T-helper 2 cell treated with Interferon-gamma antibody and Interleukin-4, amounts not matched to agents 5 μg/mL and 100 μg/mL, for 36 hours (primary cell): ENCODE data around the gene MPDZ.

Experiments used
- DNase-seq: peaks from one replicate; pipeline ENCODE4 v3.0.0; 2021; ENCODE audit warnings: low spot score
- H3K27ac Mint-ChIP-seq: one replicate; pipeline ENCODE4 v1.8.0; 2021; ENCODE audit warnings: mild to moderate bottlenecking, mixed read lengths
- H3K27me3 Mint-ChIP-seq: one replicate; pipeline ENCODE4 v1.8.0; 2021; ENCODE audit warnings: low read depth, mixed read lengths
- H3K36me3 Mint-ChIP-seq: one replicate; pipeline ENCODE4 v1.8.0; 2021; ENCODE audit warnings: low read depth, mixed read lengths
- H3K4me1 Mint-ChIP-seq: one replicate; pipeline ENCODE4 v1.8.0; 2021; ENCODE audit warnings: low read depth, mixed read lengths
- H3K4me3 Mint-ChIP-seq: one replicate; pipeline ENCODE4 v1.8.0; 2022; ENCODE audit warnings: mild to moderate bottlenecking, moderate library complexity, mixed read lengths
- H3K9me3 Mint-ChIP-seq: one replicate; pipeline ENCODE4 v1.8.0; 2021; ENCODE audit warnings: mixed read lengths

The MPDZ gene

GRCh38 chr9:13279284-13280141 is at the start of gene MPDZ:
Gene MPDZ (minus strand): TSS chr9:13279692. CDS start chr9:13250315, 29,377 bp downstream.
- no peaks in the 10 kb centered on the region for H3K9me3 Mint-ChIP-seq
- no peak within 1 kb of the TSS for H3K4me3 Mint-ChIP-seq
- no peaks in the 10 kb centered on the region for H3K4me1 Mint-ChIP-seq
- no peak for DNase-seq
- H3K27me3 Mint-ChIP-seq, result peaks cover 10% of the 10 kb centered on the region
- H3K27ac Mint-ChIP-seq, result no peak within 1 kb of the TSS
- no peaks in the 10 kb centered on the region for H3K36me3 Mint-ChIP-seq

- no peak for DNase-seq
- H3K4me1 Mint-ChIP-seq, result no peaks in the 10 kb centered on the region
Observed at GRCh38 chr9:13324988-13325387, 45.5 kb upstream of the MPDZ start.

GRCh38 chr9:13322828-13323550 is 43.5 kb upstream of the MPDZ start:
- H3K27ac Mint-ChIP-seq, result no peak overlapping the region
- H3K9me3 Mint-ChIP-seq, result peaks cover 29% of the 10 kb centered on the region
- no peak overlapping the region for H3K4me3 Mint-ChIP-seq
- H3K4me1 Mint-ChIP-seq, result no peaks in the 10 kb centered on the region
- H3K36me3 Mint-ChIP-seq, result no peaks in the 10 kb centered on the region
- no peaks in the 10 kb centered on the region for H3K27me3 Mint-ChIP-seq
- no peak for DNase-seq

More at GRCh38 chr9:13324988-13325387, 45.5 kb upstream of the MPDZ start:
- peaks cover 14% of the 10 kb centered on the region for H3K9me3 Mint-ChIP-seq
- H3K27ac Mint-ChIP-seq, result no peak overlapping the region
- no peaks in the 10 kb centered on the region for H3K27me3 Mint-ChIP-seq
- no peaks in the 10 kb centered on the region for H3K36me3 Mint-ChIP-seq
- H3K4me3 Mint-ChIP-seq, result no peak overlapping the region

- Mint-ChIP-seq H3K4me1 (no peaks in the 10 kb centered on the region), H3K9me3 (peaks cover 32% of the 10 kb centered on the region), H3K36me3 (no peaks in the 10 kb centered on the region), H3K27ac (no peak overlapping the region), H3K27me3 (no peaks in the 10 kb centered on the region), H3K4me3 (no peak overlapping the region)
- DNase-seq, result no peak
Observed at GRCh38 chr9:13318027-13318426, 38.5 kb upstream of the MPDZ start.

GRCh38 chr9:13296972-13297371 is 17.5 kb upstream of the MPDZ start:
- Mint-ChIP-seq H3K27ac (no peak overlapping the region), H3K36me3 (no peaks in the 10 kb centered on the region), H3K9me3 (peaks cover 18% of the 10 kb centered on the region), H3K4me3 (no peak overlapping the region), H3K27me3 (no peaks in the 10 kb centered on the region), H3K4me1 (no peaks in the 10 kb centered on the region)
- DNase-seq, result no peak

GRCh38 chr9:13295556-13295955 is 16.1 kb upstream of the MPDZ start:
- H3K4me3 Mint-ChIP-seq, result no peak overlapping the region
- H3K9me3 Mint-ChIP-seq, result peaks cover 15% of the 10 kb centered on the region
- no peak overlapping the region for H3K27ac Mint-ChIP-seq
- DNase-seq, result no peak
- H3K4me1 Mint-ChIP-seq, result no peaks in the 10 kb centered on the region
- no peaks in the 10 kb centered on the region for H3K27me3 Mint-ChIP-seq
- no peaks in the 10 kb centered on the region for H3K36me3 Mint-ChIP-seq

DNA sequence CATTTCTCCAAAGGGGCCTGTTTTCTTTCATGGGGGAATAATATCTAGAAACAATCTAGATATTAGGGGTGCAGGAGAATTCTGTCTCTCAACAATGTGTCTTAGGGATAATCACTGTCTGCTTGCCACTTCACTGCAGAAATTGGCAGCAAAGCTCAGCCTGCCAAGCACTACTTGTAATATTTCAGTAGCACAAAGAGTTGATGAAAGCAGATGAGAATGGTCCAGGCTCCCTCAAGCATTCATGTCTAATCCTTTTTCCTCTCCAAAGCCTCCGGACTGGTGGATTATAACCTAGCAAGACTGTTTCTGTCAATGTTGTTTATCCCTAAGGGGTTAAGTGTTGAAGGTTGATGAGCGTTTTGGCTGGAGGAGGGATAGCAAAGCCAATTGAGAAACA is 13.3 kb upstream of the MPDZ start:
- H3K9me3 Mint-ChIP-seq, result peaks cover 21% of the 10 kb centered on the region
- no peak overlapping the region for H3K4me3 Mint-ChIP-seq
- DNase-seq, result no peak
- no peaks in the 10 kb centered on the region for H3K4me1 Mint-ChIP-seq
- no peaks in the 10 kb centered on the region for H3K27me3 Mint-ChIP-seq
- no peaks in the 10 kb centered on the region for H3K36me3 Mint-ChIP-seq
- no peak overlapping the region for H3K27ac Mint-ChIP-seq

- no peak overlapping the region for H3K27ac Mint-ChIP-seq
- H3K27me3 Mint-ChIP-seq, result no peaks in the 10 kb centered on the region
- H3K36me3 Mint-ChIP-seq, result no peaks in the 10 kb centered on the region
- no peak for DNase-seq
- peaks cover 25% of the 10 kb centered on the region for H3K9me3 Mint-ChIP-seq
- no peaks in the 10 kb centered on the region for H3K4me1 Mint-ChIP-seq
- no peak overlapping the region for H3K4me3 Mint-ChIP-seq
Observed at GRCh38 chr9:13292158-13292557, 12.7 kb upstream of the MPDZ start.

GRCh38 chr9:13291718-13292117 is 12.2 kb upstream of the MPDZ start:
- Mint-ChIP-seq H3K4me1 (no peaks in the 10 kb centered on the region), H3K4me3 (no peak overlapping the region)
- DNase-seq, result no peak

DNA sequence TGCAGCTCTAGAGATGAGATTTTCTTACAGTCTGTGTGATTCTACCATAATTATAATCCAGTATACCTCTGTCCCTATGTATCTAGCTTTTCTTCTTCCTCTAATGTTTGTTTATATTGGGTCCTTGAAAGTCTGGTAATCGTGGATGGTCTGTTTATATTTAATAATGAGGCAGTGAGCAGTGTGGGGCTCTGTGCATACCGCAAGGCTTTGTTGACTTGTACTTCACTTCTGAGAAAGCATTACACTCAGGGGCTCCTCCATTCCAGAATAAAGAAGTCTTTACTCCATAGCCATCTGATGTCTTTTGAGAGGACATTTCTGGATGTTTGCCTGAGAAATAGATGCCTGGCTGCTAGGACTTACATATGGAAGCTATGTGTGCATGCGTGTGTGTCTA is 4.5 kb upstream of the MPDZ start:
- Mint-ChIP-seq H3K36me3 (no peaks in the 10 kb centered on the region), H3K27ac (no peak overlapping the region), H3K9me3 (peaks cover 15% of the 10 kb centered on the region), H3K4me3 (no peak overlapping the region), H3K27me3 (peaks cover 7% of the 10 kb centered on the region), H3K4me1 (no peaks in the 10 kb centered on the region)
- DNase-seq, result no peak

More at GRCh38 chr9:13291718-13292117, 12.2 kb upstream of the MPDZ start:
- peaks cover 24% of the 10 kb centered on the region for H3K9me3 Mint-ChIP-seq
- no peaks in the 10 kb centered on the region for H3K27me3 Mint-ChIP-seq
- no peaks in the 10 kb centered on the region for H3K36me3 Mint-ChIP-seq
- H3K27ac Mint-ChIP-seq, result no peak overlapping the region

DNA sequence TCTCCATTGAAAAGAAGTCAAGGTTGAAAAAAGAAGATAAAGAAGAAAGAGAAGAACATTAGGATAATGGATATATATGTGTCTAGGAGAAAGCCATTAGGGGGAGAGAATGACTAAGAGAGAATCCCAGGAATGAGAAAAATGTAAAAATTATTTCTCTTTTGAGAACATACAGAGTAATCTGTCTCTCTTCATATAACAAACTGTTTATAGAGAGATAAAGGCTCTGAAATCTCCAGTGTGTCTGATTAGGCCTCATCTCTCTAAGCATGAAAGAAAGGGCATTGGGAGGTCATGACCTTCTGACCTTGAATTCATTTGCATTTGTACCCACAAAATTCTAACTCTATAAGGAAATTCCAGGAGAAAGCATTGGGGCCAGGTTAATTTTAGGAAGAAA is 3.5 kb upstream of the MPDZ start:
- H3K4me1 Mint-ChIP-seq, result no peaks in the 10 kb centered on the region
- H3K36me3 Mint-ChIP-seq, result no peaks in the 10 kb centered on the region
- H3K4me3 Mint-ChIP-seq, result no peak overlapping the region
- no peak overlapping the region for H3K27ac Mint-ChIP-seq
- H3K9me3 Mint-ChIP-seq, result peaks cover 10% of the 10 kb centered on the region
- H3K27me3 Mint-ChIP-seq, result peaks cover 10% of the 10 kb centered on the region
- no peak for DNase-seq

DNA sequence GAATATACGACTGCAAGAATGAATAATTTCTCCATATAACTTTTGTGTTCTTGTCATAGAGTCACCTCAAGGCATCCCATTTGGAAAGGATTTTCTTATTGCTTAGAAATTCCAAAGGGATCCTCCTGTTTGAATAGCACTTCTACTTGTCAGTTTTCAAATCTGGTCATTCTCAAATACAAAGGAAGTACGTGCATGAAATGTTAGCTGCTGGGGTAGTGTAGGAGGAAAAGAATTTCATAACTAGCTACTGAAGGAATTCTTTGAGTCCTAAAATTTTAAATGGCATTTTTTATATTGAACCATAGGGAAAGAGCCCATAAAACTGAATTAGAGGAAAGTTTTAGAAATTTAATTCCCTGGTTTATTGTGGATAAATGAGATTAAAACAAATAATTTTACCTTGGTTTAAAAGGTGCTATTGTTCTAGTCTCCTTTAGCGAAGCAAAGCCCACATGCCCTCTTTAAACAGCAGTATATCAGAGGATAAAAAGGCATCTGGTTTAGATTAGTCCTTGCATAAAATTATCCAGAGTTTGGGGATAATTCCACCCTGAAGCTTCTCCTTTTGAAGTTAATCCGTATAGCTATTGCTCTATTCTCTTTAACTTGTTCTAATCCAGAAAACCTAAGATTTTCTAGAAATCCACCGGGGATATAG is 2.0 kb upstream of the MPDZ start:
- Mint-ChIP-seq H3K27me3 (peaks cover 10% of the 10 kb centered on the region), H3K4me1 (no peaks in the 10 kb centered on the region), H3K36me3 (no peaks in the 10 kb centered on the region), H3K9me3 (peaks cover under 1% of the 10 kb centered on the region), H3K4me3 (no peak overlapping the region), H3K27ac (no peak overlapping the region)
- no peak for DNase-seq

DNA sequence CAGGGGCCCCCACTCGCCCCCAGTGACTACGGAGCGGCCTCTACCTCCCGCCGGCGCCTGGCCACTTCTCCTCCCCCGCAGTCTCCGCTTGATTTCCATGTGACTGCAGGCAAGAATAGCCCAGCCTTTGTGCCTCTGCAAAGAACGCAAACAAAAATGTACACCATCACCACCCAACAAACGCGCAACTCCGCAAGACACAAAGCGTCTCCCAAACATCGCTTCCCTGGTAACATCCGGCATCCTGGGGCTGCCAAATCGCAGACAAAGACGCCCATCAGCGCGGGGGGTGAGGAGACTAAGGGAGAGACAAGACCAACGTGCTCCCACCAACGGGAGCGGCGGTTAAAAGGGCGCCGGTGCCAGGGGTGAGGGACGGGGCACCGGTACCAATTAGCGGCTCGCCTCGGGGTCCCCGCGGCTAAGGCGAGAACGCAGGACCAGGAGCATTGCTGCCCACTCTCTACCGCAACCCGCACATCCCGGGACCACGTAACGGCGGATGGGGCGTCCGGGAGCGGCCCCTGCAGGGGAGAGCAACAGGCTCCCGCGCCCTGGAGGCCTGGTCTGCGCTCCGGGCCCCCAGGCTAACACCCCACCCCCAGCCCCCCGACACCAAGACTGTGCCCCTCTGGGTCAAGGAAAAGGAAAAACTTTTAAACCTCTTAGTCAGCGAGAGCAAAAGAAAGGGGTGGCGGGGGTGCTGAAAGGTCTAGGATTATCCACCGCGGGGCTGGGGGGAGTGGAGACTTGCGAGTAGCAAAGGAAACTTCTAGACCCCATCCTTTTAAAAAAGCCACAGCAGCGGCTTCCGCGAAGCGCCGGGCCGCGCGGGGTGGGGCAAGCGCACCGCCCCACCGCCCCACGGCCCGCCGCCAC is 885 bp downstream of the MPDZ start:
- Mint-ChIP-seq H3K9me3 (no peaks in the 10 kb centered on the region), H3K36me3 (no peaks in the 10 kb centered on the region), H3K27ac (no peak overlapping the region), H3K27me3 (peaks cover 10% of the 10 kb centered on the region), H3K4me1 (no peaks in the 10 kb centered on the region), H3K4me3 (no peak overlapping the region)
- no peak for DNase-seq
